Liver (tissue), 9 donors: Measurements from ENCODE around the gene MGRN1. TPM values are rescaled to one million over a fixed set of nuclear protein-coding genes. Genes with fewer than 3 reads are reported as not detected.

Experiments used
- DNase-seq: peaks from one replicate; pipeline ENCODE4 v3.0.0-alpha.2; 2017; ENCODE audit warnings: low spot score
- H3K27ac ChIP-seq, 2 donors: one replicate each; pipeline ENCODE4 v1.7.0; 2013; ENCODE audit warnings: inconsistent platforms in 2 of 2, low read length in 2 of 2, control low read depth in 1 of 2, low read depth in 1 of 2, mild to moderate bottlenecking in 1 of 2
- H3K27me3 ChIP-seq, 4 donors: one replicate each; pipeline versions ENCODE4 v1.6.1 to v1.7.0; 2013; ENCODE audit warnings: low read length in 3 of 4, inconsistent platforms in 1 of 4, mild to moderate bottlenecking in 1 of 4, moderate library complexity in 1 of 4; ENCODE audit not compliant: control insufficient read depth in 4 of 4, insufficient read depth in 4 of 4
- H3K36me3 ChIP-seq, 4 donors: one replicate each; pipeline versions ENCODE4 v1.6.1 to v1.7.0; 2013; ENCODE audit warnings: low read length in 3 of 4, mild to moderate bottlenecking in 3 of 4, low read depth in 1 of 4, moderate library complexity in 1 of 4; ENCODE audit not compliant: control insufficient read depth in 4 of 4, insufficient read depth in 3 of 4
- H3K4me1 ChIP-seq, 4 donors: one replicate each; pipeline versions ENCODE4 v1.6.1 to v1.7.0; 2013; ENCODE audit warnings: low read length in 3 of 4, mild to moderate bottlenecking in 3 of 4, moderate library complexity in 1 of 4; ENCODE audit not compliant: control insufficient read depth in 4 of 4, insufficient read depth in 4 of 4
- H3K4me3 ChIP-seq, 3 donors: one replicate each; pipeline versions ENCODE4 v1.6.1 to v1.7.0; 2013; ENCODE audit warnings: low read length in 3 of 3, control low read depth in 1 of 3, low read depth in 1 of 3, mild to moderate bottlenecking in 1 of 3
- H3K9ac ChIP-seq, 2 donors: one replicate each; pipeline ENCODE4 v1.7.0; 2013; ENCODE audit warnings: low read length in 2 of 2, mild to moderate bottlenecking in 2 of 2, moderate library complexity in 2 of 2, control low read depth in 1 of 2, low read depth in 1 of 2
- H3K9me3 ChIP-seq, 4 donors: one replicate each; pipeline versions ENCODE4 v1.6.1 to v1.7.0; 2013; ENCODE audit warnings: low read length in 3 of 4; ENCODE audit not compliant: control insufficient read depth in 4 of 4
- FOXA1 ChIP-seq: IDR thresholded peaks from 2 replicates; pipeline ENCODE4 v1.6.1; 2016; ENCODE audit warnings: antibody characterized with exemption
- GABPA ChIP-seq, 2 donors: IDR thresholded peaks in 1 of 2; conservative IDR thresholded peaks in 1 of 2; 2 replicates each; pipeline ENCODE4 v1.6.1; 2016; ENCODE audit warnings: antibody characterized with exemption in 2 of 2, mild to moderate bottlenecking in 1 of 2, moderate library complexity in 1 of 2
- HNF4A ChIP-seq, 2 donors: conservative IDR thresholded peaks; 2 replicates each; pipeline ENCODE4 v1.6.1; 2016; ENCODE audit warnings: antibody characterized with exemption in 2 of 2, mild to moderate bottlenecking in 2 of 2
- JUND ChIP-seq, 2 donors: IDR thresholded peaks; 2 replicates each; pipeline ENCODE4 v1.6.1; 2016; ENCODE audit warnings: antibody characterized with exemption in 2 of 2
- MAX ChIP-seq: IDR thresholded peaks from 2 replicates; pipeline ENCODE4 v1.6.1; 2016; ENCODE audit warnings: antibody characterized with exemption
- RAD21 ChIP-seq, 2 donors: IDR thresholded peaks; 2 replicates each; pipeline ENCODE4 v1.6.1; 2016; ENCODE audit warnings: antibody characterized with exemption in 2 of 2, mild to moderate bottlenecking in 2 of 2
- REST ChIP-seq: IDR thresholded peaks from 2 replicates; pipeline ENCODE4 v1.6.1; 2016; ENCODE audit warnings: antibody characterized with exemption, mild to moderate bottlenecking
- SP1 ChIP-seq: IDR thresholded peaks from 2 replicates; pipeline ENCODE4 v1.6.1; 2018; ENCODE audit warnings: antibody characterized with exemption, mild to moderate bottlenecking
- YY1 ChIP-seq: IDR thresholded peaks from 2 replicates; pipeline ENCODE4 v1.6.1; 2016; ENCODE audit warnings: antibody characterized with exemption, mild to moderate bottlenecking
- ZBTB33 ChIP-seq: IDR thresholded peaks from 2 replicates; pipeline ENCODE4 v1.6.1; 2016; ENCODE audit warnings: antibody characterized with exemption
- WGBS: extraction: QIAGEN DNeasy Blood & Tissue Kit; methylation state at CpG from one replicate; pipeline ENCODE4 v1.1.7; 2013; 5-methylcytosine and 5-hydroxymethylcytosine counted together
- polyA plus RNA-seq, 2 donors: library from polyadenylated mRNA; stranded (reverse) in 1 of 2; unstranded in 1 of 2; fragments of 200-250 nt in 1 of 2; fragments of >200 nt in 1 of 2; fragmentation: Nextera tagmentation in 1 of 2; extraction: Ambion mirVana in 1 of 2; gene quantifications; one replicate each; pipeline versions ENCODE4 v1.2.1 to v1.2.3, GENCODE V29; 2013 to 2015
- total RNA-seq, 2 donors: library from RNA; depleted of rRNA; stranded (reverse); fragments of >200 nt; gene quantifications; one replicate each; pipeline ENCODE4 v1.2.3, GENCODE V29; 2014
- TF ChIP-seq, protein P1 (sequence below): fragments of 150-350 bp; IDR thresholded peaks from 2 replicates; pipeline ENCODE4 v1.5.1; 2017; ENCODE audit warnings: improper control_type of control experiment, low read depth, low read length; ENCODE audit not compliant: missing input control
- donor health status: healthy.
- donor health status: healthy.
- donor health status: healthy.
- donor health status: healthy.
- donor health status: healthy.

MGRN1 gene
- total and polyA plus RNA-seq, 4 donors, result 15.9 to 35.7 (median 25.9) TPM

GRCh38 chr16:4613636-4614570 is 10.7 kb upstream of the MGRN1 start:
- TF ChIP-seq FOXA1 (no peak), RAD21 (IDR thresholded peaks at IDR 0.05) (no peak), SP1 (no peak), HNF4A (conservative IDR thresholded peaks at IDR 0.05) (no peak), MAX (no peak), YY1 (no peak), GABPA (IDR thresholded peaks at IDR 0.05 in 1 of 2, conservative IDR thresholded peaks at IDR 0.05 in 1 of 2) (no peak), JUND (IDR thresholded peaks at IDR 0.05) (no peak), REST (no peak), ZBTB33 (no peak)
- TF ChIP-seq, protein P1, sequence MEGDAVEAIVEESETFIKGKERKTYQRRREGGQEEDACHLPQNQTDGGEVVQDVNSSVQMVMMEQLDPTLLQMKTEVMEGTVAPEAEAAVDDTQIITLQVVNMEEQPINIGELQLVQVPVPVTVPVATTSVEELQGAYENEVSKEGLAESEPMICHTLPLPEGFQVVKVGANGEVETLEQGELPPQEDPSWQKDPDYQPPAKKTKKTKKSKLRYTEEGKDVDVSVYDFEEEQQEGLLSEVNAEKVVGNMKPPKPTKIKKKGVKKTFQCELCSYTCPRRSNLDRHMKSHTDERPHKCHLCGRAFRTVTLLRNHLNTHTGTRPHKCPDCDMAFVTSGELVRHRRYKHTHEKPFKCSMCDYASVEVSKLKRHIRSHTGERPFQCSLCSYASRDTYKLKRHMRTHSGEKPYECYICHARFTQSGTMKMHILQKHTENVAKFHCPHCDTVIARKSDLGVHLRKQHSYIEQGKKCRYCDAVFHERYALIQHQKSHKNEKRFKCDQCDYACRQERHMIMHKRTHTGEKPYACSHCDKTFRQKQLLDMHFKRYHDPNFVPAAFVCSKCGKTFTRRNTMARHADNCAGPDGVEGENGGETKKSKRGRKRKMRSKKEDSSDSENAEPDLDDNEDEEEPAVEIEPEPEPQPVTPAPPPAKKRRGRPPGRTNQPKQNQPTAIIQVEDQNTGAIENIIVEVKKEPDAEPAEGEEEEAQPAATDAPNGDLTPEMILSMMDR, result no peak
- Histone ChIP-seq H3K4me1 (peaks cover 13 to 61% (median 39%) of the 10 kb centered on the region in 4 donors), H3K4me3 (peak overlapping the region; percentile 85 to 94 (median 89)), H3K9ac (peak overlapping the region; percentile 68 to 92), H3K27ac (peak overlapping the region; percentile 93 to 99), H3K9me3 (no peaks in the 10 kb centered on the region), H3K36me3 (peaks cover 0 to 8% (median under 1%) of the 10 kb centered on the region in 4 donors), H3K27me3 (no peaks in the 10 kb centered on the region)
- DNase-seq, result no peak
- WGBS, result under 1% methylated on average over 92 of the region's 92 CpGs
